ENCODE measurements around the gene FICD.

- no peak for TF ChIP-seq CTCF (IDR thresholded peaks at IDR 0.05)
- no peak for TF ChIP-seq POLR2A (IDR thresholded peaks at IDR 0.05)
- TF ChIP-seq POLR2AphosphoS5 (IDR thresholded peaks at IDR 0.05) = no peak
Measured at GRCh38 chr12:108479364-108480070, 35.6 kb upstream of the FICD start.

Measured in prostate gland (tissue), 2 donors.